Esophagus mucosa (tissue), 1 donor: ENCODE results near the gene MEA1. TPM values are rescaled to one million over a fixed set of nuclear protein-coding genes. Genes with fewer than 3 reads are reported as not detected.
A peak's percentile ranks its signal among the peaks of the same experiment; 100 is the strongest.
"Not testable (repeated sequence)": the region's sequence is repeated elsewhere in the genome, so short reads cannot be mapped to it uniquely, and the experiment has no call there.

Source experiments
- ATAC-seq: fragments of 200-7000 bp; cut with Tn5 transposase; one replicate; pipeline ENCODE4 v1.9.1; 2020
- total RNA-seq: library from RNA; stranded (reverse); gene quantifications from one replicate; pipeline ENCODE4 v1.2.4, GENCODE V29; 2023
- donor health status: DM: yes; HTN: yes; CAD: no.

The MEA1 gene
- 46.1 TPM for total RNA-seq

DNA sequence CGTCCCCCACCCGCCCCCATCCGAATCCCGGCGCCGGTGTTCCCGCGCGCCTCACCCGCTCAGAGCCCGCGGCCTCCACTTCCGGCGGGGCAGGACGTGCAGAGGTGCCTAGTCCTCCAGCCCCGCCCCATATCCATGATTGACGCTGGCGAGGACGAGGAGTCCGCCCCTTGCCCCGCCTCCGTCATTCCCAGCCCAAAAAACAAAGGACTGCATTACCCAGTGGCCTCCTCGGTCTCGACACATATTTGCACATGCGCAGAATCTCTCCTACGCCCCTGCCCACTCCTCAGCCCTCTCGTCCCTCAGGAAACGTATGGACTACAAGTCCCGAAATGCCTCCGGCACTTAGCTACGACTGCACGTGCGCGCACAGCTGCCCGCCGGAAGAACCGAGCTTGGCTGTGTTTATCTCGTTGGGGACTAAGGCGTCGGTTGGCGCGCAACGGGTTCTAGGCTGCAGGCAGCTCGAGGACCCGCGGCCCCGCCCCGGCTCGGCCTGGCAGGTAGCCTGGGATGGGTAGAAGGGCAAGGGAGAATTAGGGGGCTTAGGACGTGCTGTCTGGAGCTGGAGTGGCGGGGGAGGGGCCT is at the start of gene MEA1, which contains the start of gene KLHDC3:
Gene MEA1, minus strand, starts transcription at position 104 of the 591 bp plus-strand sequence. CDS start 133 bp downstream, outside the sequence.
Gene KLHDC3, plus strand, starts transcription at position 407 of the 591 bp plus-strand sequence. CDS start 2,944 bp downstream, outside the sequence.
- ATAC-seq = peak; percentile 98

DNA sequence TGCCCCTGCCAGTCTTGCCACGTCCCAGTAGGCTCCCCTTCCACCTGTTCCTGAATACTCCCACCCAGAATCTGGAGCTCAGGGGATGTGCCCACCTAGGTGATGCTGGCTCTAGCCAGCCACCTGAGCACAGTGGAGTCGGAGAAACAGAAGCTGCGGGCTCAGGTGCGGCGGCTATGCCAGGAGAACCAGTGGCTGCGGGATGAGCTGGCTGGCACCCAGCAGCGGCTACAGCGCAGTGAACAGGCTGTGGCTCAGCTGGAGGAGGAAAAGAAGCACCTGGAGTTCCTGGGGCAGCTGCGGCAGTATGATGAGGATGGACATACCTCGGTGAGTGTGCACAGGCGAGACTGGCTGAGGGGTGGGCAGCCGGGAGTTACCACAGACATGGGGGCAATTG is 49.1 kb upstream of the MEA1 start:
- no peak for ATAC-seq

DNA sequence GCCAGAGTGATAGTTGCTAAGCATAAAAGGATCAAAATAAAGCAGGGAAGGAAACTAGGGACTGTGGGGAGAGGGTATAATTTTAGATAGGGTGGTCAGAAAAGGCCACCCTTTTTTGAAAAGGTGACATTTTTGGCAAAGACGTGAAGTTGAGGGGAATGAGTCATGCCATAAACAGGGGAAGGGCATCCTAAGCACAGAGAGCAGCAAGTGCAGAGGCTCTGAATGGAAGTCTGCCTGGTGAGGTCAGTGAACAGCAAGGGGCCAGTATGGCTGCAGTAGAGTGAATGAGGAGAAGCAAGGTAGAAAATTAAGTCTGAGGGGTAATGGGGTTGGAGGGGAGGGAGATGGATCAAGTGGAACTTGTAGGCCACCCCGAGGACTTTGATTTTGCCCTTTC is 48.1 kb upstream of the MEA1 start:
- no peak for ATAC-seq

DNA sequence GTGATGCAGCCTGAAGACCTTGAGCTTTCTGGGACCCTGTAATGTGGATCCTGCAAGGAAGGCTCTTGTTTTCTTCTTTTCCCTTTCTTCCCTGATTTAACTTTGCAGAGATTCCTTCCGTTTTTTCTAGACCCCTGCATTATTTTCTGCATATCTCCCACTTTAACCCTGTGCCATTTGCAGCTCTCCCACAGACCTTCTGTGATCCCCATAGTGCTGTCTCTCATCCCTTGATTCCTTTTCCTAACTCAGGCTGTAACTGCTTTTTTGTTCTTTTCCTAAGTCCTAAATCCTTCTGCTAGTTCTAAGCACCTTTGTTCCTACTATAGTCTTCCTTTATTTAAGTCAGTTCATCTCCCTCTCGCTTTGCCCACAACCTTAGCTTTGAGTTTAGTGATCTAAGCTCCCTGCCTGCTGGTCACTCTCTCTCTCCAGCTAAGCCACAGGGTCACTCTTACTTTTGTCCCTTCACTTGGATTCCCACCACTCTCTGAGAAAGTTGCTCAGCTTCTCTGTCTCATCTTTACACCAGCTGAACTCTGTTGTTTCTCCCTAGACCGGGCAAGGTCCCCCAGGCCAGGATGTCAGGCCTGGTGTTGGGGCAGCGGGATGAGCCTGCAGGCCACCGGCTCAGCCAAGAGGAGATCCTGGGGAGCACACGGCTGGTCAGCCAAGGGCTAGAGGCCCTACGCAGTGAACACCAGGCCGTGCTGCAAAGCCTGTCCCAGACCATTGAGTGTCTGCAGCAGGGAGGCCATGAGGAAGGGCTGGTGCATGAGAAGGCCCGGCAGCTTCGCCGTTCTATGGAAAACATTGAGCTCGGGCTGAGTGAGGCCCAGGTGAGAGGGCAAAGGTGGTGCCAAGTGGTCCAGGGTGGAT is 47.2 kb upstream of the MEA1 start:
- ATAC-seq = no peak

DNA sequence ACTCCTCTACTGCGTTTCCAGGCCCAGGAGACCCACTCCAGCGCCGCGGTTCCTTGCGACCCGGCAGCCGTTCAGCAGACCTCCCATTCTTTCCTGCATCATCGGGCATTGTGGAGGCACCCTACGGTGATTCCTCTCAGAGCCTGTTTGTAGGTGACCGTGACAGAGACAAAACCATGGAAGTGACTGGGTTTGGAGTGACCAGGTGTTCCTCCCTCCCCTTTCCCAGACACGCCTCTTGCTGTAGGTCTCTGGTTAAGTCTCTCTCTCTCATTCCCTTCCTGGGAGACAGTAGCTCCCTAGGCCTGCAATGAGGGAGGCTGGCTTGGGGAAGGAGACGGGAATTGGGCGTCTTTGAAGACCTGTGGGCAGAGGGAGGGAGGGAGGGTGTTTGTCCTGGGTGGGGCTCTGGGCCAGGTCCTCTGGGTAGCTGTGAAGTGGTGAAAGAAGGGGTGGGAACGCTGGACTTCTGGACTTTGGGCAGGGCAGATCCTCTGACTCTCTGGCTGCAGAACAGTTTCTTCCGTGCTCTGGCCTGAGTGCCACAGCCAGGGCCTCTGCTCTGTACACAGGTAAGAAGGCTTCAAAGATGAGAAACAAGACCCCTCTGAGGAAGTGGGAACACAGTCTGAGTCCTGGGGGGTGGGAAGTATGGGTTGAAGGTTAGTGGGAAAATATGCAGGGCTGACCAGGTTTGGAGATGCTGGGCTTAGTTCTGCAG is 46.4 kb upstream of the MEA1 start:
- ATAC-seq = peak; percentile 49

DNA sequence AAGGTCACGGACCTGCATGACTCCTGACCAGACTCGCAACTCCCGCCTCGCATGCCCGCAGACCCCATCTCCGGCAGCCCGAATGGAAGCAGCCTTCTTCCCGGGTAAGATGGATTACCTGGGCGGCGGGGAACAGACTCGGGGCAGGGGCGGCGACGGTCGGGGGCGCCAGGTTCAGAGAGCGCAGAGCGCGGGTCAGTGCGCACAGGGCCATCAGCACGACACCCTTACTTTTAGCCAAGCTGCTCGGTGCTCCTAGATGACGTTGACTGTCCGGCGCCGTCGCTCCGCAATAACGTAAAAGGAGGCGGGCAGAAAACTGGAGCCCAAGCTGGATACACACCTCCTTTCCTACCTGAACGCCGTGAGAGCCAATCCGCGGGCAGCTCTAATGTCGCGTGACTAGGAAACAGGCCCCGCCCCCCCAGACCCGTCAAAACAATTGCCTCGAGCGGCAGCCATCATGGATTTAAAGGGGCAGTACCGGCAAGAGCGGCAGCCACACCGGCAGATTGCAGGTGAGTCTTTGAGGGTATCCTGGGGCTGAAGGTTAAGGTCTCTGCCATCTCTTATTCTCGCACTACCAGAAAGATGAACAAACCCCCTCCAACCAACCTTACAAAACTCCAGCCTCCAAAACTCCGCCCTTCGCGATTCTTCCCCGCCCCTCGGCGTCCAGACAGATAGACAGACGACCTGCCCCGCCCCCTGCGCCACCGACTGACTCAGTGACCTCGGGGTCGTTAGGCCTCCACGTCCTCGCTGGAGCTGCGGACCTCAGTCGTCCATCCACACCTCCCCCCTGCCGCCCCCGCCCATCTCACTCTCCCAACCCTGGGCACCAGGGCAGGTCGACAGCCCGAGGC is 45.7 kb upstream of the MEA1 start, which contains the start of the genes KLC4 and MRPL2:
Gene KLC4, plus strand, starts transcription at position 464 of the 866 bp plus-strand sequence. CDS start 1,705 bp downstream, outside the sequence.
Gene MRPL2, minus strand, starts transcription at position 267 of the 866 bp plus-strand sequence. Its CDS starts 53 bp downstream, at position 214.
- ATAC-seq = peak; percentile 97

DNA sequence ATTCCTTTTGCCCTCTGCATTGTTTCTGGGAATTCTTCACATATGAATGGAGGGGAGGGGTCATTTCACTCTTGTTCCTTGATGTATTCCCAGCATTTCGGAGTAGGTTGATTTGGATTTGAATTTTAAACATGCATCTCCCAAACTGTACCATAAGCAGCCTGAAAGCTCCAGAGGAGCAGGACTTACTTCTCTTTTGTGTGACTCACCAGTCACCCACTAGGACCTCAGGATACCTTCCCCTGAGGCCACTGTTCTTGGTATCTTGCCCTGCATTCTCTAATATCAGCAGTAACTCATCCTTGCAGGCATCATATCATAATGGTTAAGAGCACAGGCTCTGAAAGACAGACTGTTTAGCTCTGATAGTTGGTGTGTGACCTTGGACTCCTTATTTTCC is 44.8 kb upstream of the MEA1 start:
- no peak for ATAC-seq

DNA sequence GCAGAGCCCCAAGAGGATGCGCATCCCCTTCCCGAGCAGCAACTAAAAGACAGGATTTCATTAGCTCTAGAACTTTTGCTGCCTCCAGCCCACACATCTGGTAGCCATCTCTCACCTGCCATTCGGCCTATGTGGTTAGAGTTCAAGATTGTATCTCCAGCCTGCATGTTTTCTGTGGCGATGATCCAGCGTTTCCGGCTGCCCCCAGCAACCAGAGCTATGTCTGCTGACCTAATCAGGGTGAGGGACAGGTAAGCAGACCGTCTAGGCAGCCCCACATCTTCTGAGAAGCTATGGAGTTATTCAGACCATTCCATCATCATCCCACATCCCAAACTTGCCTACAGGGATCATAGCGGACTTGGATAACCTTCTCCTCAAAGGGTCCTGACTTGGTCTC is 42.2 kb upstream of the MEA1 start:
- no peak for ATAC-seq

DNA sequence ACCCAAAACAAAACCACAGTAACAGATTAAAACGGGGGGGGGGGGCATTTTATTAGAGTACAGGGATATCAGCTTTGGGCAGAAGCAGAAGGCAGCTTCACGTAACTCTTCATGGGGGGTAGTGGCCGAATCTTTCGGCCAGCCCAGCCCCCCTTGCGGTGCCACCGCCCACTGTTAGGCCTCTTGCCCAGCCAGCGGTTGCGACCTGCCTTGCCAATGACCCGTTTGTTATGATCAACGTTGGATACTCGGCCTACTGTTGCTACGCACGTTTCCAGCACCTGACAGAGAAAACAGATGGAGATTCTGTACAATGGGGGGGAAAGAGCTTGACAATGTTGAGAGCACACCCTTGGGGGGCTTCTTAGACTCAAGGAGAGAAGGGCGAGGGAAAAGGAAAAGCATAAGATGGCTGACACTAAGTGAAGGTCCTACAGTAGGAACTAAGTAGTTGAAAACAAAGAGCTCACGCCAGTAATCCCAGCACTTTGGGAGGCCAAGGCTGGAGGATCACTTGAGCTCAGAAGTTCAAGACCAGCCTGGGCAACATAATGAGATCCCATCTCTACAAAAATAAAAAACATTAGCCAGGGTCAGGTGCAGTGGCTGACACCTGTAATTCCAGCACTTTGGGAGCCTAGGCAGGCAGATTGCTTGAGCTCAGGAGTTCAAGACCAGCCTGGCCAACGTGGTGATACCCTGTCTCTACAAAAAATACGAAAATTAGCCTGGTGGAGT is 40.6 kb upstream of the MEA1 start:
- ATAC-seq = no peak

DNA sequence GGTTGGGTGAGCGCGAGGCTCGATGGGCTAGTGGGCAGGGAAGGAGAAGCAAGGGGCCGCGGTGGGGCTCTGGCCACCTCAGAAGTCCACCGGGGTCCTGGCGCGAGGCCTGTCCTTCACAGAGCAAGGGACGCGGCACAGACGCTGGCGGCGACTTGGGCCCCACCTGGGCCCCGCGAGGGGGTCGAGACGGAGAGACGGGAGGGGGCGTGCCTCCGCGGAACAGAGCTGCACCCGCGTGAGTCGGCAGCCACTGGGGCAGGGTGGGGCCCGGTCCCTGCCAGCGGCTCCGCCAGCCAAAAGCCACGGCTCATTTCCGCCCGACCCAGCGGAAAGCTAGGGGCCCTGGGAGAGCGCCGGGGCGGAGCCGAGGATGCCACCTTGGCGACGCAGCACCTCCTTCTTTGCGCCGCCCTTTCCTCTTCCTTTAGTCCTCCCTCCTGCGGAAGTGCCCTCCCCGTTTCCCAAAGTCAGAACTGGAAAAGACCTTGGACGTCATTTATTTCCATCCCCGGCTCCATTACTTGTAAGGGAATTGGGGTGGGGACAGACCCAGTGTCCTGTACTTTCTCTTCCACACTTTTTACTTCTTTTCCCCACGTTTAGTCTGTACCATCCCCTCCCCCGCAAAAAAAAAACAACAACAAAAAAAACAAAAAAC is 39.9 kb upstream of the MEA1 start, which contains the start of gene CUL7:
Gene CUL7, minus strand, starts transcription at position 307 of the 661 bp plus-strand sequence. CDS start 1,063 bp downstream, outside the sequence.
- peak; percentile 97 for ATAC-seq

DNA sequence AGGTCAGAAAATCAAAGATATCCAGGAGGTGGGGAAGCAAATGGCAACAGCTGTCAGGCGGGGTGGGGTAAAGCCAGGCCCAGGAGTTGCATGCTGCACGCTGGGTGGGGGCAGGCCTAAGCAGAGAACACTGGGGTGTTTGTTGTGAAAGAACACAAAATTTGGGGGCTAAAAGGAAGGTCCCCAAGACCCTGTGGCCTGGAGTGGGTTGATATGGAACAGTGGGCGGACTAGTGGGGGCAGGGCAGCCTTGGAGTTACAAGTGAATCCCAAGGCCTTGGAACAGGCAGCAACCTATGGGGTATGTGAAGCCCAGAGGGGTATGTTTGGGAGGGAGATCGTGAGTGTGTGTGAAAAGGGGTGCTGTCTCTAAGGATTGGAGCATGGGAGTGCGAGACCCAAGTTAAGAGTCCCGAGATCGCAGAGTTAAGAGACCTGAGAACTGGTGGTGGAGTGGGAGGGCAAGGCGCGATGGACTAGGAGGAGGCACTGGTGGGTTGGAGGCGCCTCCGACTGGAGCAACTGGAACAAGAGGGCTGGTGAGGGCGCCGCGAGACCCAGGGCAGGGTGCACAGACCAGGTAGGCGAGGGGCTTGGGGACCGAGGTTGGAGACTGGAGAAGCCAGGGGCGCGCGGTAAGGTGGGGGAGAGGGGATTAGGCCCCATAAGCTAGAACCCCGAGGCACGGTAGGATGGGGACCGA is 39.2 kb upstream of the MEA1 start:
- ATAC-seq = peak; percentile 27

DNA sequence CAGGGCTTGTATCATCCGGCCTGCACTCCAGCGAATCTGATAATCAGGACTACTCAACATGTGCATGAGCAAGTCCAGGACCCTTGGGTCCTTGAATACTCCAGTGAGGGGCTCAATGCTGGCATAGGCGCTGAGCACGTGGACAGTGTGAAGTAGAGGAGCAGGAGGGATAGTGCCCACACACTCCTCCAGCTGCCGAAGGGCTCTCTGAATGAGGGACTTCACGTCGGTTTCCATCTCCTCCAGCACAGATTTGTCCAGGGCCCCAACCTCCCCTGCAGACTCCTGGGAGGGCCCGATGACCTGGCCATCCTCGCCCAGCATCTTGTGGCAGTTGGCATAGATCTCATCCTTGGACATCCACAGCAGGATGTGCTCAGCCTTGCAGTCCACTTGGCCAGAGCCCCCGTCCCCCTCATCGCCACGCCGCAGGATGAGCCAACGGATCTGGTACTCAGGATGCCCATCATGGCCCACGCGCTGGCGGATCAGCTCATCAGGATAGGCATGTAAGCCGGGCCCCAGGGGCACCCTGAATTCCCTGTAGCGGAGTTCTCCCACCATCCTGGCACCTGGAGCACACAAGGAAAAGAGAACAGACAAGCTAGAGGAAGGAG is 38.6 kb upstream of the MEA1 start:
- ATAC-seq = no peak

DNA sequence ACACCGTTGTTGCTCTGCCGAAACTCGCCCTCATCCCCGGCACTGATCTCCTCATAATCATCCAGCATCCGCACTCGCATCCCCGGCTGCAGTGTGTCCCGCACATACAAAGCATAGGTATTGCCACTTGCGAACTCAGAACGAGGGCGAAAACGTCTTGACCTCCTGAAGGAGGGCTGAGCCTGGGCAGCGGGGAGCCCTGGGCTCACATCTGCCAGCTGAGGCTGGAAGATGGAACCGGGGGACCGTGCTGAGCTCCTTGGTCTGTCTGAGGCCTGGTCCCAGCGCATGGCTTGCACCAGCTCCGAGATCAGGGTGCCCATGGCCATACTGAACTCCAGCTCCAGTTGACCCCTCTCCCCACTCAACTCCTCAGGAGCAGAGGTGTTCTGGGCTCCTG is 37.2 kb upstream of the MEA1 start:
- no peak for ATAC-seq

DNA sequence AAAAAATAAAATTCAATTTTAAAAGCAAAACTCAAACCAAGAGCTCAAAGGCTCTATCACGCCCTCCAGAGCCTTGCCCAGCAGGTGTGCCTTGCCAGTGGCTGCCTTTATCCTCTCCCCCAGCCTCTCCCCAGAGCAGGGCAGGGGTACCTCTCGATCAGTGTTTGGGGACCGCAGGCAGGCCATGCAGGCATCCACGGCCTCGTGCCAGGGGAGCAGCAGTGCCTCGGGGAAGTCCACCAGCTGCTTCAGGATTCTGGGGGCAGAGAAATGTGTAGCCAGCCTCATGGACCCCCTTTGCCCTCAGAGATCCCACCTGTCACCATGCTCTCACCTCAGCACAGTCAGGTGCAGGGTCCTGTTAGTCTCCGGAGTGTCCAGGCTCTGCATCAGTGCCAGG is 34.3 kb upstream of the MEA1 start:
- ATAC-seq = no peak

DNA sequence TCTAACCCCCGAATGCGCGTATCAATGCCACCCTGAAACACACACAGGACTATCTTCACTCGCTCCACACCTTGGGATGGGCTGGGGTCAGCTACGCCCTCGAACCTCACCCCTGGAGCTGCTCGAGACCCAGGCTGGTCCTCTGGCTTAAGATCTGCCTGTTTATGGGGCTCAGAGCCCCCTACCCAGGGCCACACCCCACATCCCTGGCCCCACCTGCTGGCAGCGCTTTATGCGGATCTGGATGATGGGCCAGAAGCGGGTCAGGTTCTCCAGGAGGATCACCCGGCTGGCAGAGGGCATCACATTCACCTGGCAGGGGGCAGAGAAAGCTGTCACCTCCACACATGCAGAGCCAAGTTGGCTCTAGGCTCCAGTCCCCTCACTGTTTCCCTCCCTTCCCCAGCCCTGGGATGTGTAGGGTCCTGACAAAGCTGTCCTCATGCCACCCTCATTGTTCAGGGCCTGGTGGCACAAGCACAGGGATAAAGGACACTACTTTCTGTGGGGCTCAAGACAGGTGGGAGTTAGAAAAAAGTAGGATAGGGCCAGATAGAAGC is 31.7 kb upstream of the MEA1 start:
- no peak for ATAC-seq

DNA sequence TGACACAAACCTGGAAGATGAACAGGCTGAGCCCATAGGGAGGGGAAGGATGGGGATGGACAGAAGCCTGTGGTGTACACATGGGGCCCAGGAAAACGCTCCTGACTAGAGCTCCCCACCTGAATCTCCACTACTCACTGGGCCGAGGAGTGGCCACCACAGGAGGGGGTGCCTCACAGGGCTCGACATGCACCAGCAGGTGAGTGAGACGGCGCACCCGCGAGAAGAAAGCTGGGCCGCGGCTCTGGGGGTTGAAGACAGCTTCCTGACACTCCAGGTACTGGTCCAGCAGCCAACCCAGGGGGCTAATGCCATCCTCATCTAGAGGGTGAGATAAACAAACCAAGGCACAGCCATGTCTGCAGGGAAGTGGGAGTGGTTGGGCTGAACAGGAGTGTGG is 29.6 kb upstream of the MEA1 start:
- ATAC-seq = no peak

DNA sequence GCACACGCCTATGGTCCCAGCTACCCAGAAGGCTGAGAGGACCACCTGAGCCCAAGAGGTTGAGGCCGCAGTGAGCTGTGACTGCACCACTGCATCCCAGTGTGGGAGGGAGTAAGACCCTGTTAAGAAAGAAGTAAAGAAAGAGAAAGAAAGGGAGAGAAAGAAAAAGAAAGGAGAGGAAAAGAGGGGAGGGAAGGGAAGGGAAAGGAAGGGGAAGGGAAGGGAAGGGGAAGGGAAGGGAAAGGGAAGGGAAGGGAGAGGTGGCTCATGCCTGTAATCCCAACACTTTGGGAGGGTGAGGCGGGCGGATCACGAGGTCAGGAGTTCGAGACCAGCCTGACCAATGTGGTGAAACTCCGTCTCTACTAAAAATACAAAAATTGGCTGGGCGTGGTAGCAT is 27.7 kb upstream of the MEA1 start:
- ATAC-seq = not testable (repeated sequence)

DNA sequence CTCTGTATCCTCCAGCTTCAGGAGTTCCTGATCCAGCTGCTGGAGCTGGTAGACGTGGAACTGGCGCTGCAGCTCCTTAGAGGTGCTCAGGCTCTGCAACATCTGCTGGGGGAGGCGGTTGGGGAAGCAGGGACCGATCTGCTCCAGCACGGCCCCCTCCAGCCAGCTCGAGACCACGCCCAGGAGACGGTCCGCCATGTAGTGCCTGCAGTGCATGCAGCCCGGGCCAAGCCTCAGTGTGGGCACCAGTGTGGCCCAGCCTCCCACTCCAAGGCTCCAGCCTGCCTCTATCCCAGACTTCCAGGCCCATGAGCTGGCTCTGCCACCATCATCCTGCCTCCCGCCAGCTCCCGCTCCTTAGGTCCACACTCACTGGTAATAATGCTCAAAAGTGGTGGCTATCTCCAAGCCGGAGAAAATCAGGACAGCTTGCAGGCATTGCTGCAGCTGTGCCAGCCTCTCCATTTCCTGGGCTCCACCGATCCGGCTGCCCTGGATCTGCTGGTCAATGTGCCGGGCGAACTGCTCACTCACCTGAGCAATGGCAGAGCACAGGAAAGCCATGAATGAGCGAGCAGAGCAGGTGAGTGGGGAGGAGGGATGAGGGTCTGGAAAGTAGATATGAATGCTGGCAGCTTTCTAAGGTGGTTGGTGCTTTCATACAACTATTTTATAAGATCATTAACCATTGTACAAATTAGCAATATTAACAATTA is 27.0 kb upstream of the MEA1 start:
- ATAC-seq = no peak
